D721Med (cell line): ENCODE data around the gene SETD3.

Experiments
- DNase-seq: peaks from one replicate; pipeline ENCODE4 v3.0.0; 2011; ENCODE audit warnings: low spot score; ENCODE audit not compliant: insufficient read length
- FAIRE-seq: peaks from 2 replicates; lab custom pipeline; 2011; peaks lifted over from hg19 to GRCh38; lab: Jason Lieb, UNC
- TF ChIP-seq, protein P1 (sequence below): IDR thresholded peaks from 2 replicates; pipeline ENCODE4 v1.5.1; 2012; ENCODE audit warnings: mild to moderate bottlenecking, control low read depth; ENCODE audit not compliant: insufficient read depth; ENCODE audit errors: missing control alignments

Gene SETD3

DNA sequence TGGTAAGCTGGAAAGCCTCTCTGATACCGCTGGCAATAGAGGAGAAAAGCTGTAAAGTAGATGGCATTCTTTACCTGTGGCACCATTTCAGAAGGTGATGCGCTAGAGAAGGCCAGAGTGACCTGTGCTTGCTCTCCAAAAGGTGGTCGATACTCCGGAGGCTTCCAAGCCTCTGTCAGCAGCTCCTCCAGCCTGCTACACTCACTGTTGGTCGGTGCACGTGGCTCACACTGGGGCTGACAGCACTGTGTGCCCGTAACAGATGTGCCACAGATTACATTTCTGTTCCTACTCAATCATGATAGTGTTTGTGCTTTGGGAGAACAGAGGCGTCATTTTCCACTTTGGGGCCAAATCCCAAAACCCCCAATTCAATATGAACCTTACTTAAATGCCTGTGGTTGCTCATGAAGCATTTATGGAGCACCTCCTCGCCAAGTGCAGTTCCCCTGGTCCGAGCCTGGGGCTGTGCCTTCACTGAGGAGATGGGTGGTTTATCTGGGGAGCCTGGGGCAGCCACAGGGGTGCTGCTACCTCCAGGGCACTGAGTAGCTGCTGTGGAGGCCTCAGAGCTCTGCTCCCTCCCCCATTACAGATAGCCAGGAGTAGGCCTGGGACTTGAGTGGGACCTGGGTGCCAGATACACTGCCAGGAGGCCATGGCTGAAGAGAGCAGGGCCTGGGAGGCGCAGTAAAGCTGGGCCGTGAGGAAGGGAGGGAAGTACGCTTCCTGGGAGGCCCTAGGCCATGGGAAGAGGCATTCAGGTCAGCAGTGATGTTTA lies 27.4 kb upstream of the SETD3 start:
- FAIRE-seq = no peak
- TF ChIP-seq, protein P1, sequence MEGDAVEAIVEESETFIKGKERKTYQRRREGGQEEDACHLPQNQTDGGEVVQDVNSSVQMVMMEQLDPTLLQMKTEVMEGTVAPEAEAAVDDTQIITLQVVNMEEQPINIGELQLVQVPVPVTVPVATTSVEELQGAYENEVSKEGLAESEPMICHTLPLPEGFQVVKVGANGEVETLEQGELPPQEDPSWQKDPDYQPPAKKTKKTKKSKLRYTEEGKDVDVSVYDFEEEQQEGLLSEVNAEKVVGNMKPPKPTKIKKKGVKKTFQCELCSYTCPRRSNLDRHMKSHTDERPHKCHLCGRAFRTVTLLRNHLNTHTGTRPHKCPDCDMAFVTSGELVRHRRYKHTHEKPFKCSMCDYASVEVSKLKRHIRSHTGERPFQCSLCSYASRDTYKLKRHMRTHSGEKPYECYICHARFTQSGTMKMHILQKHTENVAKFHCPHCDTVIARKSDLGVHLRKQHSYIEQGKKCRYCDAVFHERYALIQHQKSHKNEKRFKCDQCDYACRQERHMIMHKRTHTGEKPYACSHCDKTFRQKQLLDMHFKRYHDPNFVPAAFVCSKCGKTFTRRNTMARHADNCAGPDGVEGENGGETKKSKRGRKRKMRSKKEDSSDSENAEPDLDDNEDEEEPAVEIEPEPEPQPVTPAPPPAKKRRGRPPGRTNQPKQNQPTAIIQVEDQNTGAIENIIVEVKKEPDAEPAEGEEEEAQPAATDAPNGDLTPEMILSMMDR = no peak

DNA sequence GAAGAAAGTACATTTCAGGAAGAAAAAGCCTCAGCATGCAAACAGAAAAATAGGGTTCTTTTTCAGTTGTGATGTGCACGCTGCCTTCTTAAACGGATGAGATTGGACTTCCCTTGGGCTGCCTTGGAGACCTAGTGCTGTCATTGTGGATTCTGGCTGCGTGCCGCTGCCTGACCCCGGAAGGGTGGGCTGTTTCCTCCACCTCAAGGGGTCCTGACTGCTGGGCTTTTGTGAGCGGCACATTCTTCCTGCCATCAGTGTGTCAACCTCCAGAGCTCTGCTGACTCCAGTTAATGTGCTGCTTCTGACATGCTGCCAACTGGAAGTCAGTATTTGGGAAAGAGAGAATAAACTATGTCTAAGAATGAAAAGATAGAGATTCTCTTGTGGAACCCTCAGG lies 25.6 kb upstream of the SETD3 start:
- DNase-seq (no peak), FAIRE-seq (no peak)
- TF ChIP-seq, protein P1 = no peak

More for the DNA sequence above, 27.4 kb upstream of the SETD3 start:
- DNase-seq = no peak

DNA sequence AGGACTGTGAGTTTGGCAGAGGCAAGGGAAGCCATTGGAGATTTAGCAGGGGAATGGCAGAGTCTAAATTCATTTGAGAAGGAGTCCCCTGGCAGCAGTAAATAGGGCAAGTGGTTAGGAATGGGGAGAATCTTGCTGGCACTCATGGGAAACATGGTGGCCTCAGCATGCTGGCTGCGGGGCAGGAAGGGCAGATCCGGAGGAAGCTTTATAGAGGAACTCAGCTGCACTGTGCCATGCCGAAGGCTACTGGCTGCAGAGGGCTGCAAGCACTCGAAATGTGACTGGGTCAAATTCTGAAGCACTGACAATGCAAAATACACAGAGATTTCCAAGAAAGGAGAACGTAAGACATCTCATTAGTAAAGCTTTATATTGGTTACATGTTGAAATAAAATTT lies 24.4 kb upstream of the SETD3 start:
- no peak for FAIRE-seq
- no peak for DNase-seq
- TF ChIP-seq, protein P1 = no peak

DNA sequence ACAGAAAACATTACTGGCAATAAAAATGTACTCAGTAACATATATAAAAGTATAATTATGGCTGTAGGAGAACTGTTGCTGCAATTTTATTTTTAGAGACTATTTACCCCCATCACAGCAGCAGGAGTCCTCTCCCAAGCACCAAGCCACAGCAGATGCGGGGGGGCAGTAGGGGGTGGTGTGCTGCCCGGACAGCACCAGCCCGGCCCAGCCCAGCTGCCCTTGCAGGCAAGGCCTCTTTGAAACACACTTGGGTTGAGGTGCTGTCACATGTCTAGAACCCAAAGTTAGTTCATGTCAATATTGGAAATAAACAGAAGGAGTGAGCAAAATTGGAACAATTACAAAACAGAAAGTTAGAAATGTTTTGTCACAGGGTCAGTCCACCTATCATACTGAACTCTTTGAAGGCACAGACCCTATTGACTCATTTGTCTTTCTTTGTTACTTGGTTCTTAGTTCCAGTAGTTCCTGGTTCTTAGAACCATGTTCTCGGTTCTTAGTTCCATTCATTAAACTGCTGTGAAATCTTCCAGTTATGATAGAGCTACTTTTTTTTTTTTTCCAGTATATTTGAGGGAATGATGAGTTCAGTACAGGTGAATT lies 23.3 kb upstream of the SETD3 start:
- FAIRE-seq (no peak), DNase-seq (no peak)
- TF ChIP-seq, protein P1 = no peak

DNA sequence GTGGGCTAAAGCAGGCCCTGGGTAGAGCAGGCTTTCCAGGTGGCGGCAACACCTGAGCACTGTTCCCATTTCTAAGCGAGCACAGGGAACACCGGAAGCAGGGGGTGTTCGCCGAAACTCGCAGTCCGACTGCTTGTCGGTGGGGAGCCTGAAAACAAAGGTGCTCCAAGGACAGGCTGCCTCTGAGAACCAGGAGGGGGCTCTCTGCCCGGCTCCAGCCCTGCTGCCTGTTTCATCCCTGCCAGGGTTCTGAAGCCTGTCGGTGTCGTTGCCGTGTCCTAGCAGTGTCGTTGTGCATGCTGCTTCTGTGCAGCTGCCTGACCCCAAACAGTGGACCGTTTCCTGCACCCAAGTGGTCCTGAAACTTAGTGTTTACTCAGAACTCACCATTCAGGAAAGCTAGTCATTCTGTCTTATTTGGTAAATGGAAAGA lies 22.3 kb upstream of the SETD3 start:
- TF ChIP-seq, protein P1 = no peak
- FAIRE-seq (no peak), DNase-seq (no peak)

DNA sequence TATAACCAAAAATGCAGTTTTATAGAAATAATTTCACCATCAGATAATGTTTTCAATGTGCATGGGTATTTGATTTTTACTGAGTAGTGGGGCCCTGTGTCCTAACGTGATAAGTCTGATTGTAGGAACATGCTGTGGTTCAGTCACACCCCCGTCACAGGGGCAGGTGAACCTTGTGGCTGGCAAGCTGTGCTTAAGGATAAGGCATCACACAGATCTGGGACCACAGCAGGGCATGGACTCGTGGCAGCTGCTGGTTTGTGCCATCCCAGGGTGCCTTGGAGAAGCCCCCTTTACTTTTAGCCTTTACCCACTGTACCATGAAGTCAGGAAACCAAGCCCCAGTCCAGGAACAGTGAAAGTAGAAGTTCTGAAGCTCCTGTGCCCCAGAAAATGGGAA lies 17.2 kb upstream of the SETD3 start:
- FAIRE-seq (no peak), DNase-seq (no peak)
- TF ChIP-seq, protein P1 = no peak

DNA sequence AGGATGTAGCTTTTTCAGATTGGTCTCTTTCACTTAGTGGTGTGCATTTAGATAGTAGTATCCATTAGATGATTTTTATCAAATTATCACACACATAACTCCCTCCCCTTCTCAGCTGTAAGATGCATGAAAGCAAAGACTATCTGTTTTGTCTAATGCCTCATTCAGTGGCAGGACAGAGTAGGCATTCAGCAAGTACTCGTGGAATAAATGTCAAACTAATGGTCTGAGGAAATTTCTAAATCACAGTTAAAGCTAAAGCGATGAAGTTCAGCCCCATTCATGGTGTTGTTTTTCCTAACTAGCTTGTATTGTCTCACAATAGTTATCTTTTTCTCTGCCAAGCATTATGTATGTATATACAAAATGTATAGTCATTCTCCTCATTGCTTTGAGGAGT lies 16.7 kb upstream of the SETD3 start:
- TF ChIP-seq, protein P1 = no peak
- FAIRE-seq (no peak), DNase-seq (no peak)
